HG02870 (cell line): ENCODE data around the gene PINK1.
"Not testable (repeated sequence)": the region's sequence is repeated elsewhere in the genome, so short reads cannot be mapped to it uniquely, and the experiment has no call there.

ENCODE experiments used
- ATAC-seq: cut with Tn5 transposase; IDR thresholded peaks from one replicate; pipeline ENCODE4 v1.9.1; 2021; ENCODE audit warnings: mild to moderate bottlenecking, moderate library complexity; ENCODE audit not compliant: unreplicated experiment

Gene PINK1

DNA sequence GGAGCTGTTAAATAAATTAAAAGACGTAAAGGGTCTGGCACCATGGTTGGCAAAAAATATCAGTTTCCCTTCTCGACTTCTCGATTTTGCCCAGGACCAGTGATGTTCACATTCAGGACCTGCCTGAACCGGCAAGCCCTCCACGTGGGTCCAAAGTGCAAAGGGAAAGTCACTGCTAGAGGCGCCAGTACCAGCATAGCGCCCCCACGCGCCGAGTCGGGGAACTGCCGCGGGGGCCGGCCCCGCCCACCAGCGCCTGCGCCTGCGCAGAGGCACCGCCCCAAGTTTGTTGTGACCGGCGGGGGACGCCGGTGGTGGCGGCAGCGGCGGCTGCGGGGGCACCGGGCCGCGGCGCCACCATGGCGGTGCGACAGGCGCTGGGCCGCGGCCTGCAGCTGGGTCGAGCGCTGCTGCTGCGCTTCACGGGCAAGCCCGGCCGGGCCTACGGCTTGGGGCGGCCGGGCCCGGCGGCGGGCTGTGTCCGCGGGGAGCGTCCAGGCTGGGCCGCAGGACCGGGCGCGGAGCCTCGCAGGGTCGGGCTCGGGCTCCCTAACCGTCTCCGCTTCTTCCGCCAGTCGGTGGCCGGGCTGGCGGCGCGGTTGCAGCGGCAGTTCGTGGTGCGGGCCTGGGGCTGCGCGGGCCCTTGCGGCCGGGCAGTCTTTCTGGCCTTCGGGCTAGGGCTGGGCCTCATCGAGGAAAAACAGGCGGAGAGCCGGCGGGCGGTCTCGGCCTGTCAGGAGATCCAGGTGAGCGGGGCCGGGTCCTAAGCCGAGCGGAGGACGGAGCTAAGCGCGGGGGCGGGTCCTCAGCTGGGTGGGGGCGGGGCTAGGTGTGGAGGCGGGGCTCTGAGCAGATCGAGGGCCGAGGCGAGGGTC is at the start of gene PINK1:
PINK1 (plus strand) TSS at position 269 of the 875 bp plus-strand sequence; CDS start at position 360, 91 bp downstream.
- ATAC-seq: no peak

DNA sequence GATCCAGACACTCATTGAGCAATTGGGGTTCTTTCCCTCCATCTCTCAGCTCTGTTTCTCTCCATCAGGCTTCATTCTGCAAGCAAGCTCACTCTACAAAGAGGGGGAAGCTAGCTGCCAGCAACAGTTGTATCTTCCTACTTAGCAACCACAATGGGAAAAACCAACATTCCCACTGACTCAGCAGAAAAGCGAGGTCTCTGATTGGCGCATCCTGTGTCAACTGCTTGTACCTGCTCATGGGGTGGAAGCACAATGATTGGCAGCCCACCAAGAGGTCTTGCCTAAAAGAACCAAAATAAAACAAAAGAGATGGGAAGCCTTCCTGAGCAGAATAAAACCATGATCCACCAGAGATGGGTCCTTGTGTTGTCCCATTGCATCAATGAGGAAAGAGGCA is 48.4 kb upstream of the PINK1 start:
- ATAC-seq: no peak

DNA sequence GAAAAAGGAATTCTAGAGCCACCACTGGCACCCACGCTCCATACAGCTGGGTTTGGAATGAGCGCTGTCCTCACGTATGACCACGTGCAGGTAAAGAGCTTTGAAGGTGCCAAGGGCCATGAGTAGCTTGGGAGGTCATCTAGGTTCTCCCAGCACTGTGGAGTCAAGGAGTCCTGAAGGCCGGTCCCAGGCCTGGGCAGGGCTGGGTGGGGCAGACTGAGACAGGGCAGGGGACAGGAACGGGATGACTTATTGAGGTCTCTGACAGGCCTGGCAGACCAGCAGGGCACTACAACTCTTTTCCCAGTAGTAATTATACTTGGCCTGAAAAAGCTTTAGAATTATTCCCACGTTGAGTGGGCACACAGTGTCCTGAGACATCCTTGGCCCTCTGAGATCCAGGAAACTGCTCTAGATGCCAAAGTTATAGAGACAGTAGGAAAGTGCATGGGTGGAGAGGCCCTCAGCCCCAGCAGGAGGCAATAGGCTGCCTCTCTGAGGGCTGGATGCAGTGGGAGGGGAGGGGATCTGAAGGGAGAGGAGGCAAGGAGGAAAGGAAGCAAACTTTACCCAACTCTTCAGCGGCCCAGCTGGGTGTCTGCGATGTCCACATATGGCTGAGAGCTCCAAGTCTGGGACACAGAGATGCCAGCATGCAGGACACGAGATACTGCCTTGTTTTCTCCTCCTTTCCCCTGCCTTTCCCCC is 46.2 kb upstream of the PINK1 start:
- no peak for ATAC-seq

DNA sequence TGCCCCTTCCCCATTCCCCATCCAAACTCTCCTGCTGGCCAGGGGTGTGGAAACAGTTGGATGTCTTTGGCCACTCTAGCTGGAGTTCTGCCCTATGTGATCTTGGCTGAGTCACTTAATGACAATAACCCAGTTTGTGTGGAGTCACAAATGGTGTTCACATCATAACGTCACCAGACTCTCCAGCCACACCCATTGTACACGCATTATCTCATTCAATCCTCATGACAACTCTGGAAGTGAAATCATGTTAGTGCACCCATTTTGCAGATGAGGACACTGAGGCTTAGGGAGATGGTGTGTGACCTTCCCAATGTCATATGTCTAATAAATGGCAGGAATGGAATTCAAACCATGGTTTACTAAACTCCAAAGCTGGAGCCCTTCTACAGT is 45.6 kb upstream of the PINK1 start:
- ATAC-seq: no peak

DNA sequence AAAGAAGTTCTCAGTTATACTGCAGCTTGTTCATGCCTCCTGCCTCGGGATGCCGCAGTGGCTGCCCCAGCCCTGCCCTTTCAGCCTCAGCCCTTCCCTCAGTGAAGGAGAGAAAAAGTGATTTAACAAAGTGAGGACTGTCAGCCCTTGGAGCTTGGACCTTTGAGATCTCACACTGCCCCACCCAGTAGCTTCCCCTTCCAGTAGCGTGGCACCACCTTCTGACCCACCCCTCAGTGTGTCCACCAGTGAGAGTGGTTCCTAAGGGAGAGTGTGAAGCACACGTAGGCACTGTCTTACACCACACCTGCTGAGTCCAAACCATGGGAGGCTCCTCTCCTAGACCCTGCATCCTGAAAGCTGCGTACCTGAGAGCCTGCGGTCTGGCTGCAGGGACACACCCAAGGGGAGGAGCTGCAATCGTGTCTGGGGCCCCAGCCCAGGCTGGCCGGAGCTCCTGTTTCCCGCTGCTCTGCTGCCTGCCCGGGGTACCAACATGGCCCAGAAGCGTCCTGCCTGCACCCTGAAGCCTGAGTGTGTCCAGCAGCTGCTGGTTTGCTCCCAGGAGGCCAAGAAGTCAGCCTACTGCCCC is 44.5 kb upstream of the PINK1 start, which contains the start of gene CDA:
CDA (plus strand) TSS at position 464 of the 592 bp plus-strand sequence; CDS start at position 497, 33 bp downstream.
- no peak for ATAC-seq

DNA sequence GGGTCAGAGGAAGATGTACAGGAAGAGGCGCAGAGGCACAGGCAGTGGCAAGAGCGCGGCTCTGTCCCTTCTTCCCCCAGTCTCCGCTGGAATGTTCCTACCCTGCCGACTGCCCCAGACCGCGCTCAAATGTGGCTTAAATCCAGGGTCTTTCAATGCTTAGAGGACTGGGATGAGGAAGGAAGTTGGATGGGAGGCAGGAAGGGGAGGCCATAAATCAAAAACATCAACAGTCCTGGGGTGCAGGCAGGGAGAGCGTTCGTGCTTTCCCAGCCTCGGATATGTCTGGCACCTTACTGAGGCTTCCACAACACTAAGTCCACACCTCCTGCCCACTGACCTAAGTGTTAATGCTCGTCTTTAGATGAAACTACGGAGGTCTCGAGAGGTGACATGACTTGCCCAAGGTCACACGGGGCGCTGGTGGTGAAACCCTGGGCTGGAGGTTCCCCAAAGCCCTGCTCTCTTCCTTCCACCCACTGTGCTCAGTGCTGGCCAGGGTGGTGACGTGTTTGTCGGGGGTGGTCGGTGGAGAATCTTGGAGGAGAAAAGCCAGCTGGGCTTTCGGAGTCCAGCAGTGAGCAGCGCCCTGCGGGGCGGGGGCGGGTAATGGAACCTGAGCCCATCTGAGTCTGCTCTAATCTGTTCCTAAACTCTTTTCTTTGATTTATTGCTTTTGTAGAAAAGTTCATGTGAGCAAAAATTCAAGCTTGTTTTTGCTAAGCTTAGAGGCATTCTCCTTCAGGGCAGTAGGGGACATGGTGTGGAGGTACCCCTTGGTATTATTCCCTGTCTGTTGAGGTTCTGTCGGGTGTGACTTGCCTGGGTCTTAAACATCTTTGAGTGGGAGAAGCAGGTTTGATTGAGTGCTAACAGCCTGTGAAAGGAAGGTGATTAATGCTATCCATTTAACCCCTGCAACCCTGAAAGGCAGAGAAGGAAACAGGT is 43.7 kb upstream of the PINK1 start:
- no peak for ATAC-seq

DNA sequence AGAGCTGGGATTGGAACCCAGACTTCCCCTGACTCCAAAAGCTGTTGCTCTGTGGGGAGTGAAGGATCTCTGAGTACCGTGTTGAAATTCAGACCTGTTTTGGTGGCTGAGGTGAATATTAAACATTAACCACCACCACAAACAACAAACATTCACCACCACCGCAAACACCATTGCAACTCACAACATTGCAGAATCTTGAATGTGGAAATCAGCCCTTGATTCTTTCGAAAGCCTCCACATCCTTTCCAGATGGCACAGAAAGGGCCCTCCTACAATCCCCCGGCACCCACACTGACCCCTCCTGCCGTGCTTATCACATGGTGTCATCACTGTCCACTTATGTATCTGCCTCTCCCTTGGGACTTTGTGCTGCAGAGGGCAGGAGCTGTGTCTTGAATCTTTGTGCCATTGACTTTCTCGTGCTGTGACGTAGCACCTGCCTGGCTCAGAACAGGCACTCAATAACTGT is 42.9 kb upstream of the PINK1 start:
- ATAC-seq: no peak

DNA sequence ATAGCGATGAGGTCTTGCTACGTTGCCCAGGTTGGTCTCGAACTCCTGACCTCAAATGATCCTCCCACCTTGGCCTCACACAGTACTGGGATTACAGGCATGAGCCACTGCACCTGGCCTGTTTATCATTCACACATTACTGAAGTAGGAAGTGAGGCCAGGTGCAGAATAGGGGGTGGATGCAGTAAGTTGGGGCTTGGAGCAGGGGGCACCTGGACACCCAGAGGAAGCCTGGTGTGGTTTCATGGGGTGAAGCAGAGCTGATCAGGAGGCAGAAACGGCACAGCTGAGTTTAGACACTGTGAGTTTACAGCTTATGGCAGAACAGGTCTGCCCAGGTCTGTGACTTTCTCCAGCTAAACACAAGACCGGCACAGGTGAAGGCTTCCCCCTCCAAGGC is 39.5 kb upstream of the PINK1 start:
- no peak for ATAC-seq

DNA sequence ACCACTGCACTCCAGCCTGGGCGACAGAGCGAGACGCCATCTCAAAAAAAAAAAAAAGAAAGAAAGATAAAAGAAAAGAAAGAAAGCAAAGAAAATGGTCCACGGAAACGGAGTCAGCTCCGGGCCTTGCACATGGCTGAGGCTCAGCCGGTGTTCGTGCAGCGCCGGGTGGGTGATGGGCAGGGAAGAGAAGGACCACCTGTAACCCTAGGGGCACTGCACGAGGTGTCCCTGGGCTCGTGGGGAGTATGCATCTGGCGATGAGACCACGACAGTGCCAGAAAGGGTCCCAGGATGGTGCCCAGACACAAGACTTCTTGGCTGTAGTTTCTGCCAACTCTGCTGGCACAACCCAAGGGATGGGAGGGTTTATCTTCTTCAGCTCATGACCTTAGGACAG is 38.5 kb upstream of the PINK1 start:
- no peak for ATAC-seq

DNA sequence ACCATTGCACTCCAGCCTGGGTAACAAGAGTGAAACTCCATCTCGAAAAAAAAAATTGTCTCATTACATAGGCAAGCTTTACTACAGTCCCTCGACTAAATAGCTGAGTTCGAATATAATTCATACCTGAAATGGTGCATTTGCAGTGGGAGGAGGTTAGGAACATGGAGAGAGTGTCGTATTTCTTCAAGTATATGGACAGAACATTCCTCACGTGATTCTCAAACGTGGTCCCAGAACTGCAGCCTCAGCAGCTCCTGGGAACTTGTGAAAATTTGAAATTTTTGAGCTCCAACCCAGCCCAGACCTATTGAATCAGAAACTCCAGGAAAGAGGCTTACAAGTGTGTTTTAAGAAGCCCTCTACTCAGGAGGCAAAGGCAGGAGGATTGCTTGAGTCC is 37.2 kb upstream of the PINK1 start:
- ATAC-seq: no peak

DNA sequence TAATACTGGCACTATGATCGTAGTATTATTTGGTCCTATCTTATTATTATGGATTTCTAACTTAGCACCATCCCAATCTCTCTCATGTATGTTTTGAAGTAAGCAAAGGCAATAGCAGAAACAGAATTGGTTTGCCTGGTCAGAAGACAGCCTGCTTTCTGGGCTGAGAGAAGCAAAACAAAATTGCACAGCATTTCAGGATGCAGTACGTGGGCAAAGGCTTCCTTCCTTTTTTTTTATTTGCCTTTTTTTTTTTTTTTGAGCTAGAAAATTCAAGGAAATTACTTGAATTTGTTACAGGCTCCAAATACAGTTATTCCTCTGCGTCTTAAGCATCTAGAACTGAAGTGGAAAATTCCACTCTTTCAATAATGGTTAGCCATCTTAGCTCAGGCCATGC is 35.6 kb upstream of the PINK1 start:
- no peak for ATAC-seq

DNA sequence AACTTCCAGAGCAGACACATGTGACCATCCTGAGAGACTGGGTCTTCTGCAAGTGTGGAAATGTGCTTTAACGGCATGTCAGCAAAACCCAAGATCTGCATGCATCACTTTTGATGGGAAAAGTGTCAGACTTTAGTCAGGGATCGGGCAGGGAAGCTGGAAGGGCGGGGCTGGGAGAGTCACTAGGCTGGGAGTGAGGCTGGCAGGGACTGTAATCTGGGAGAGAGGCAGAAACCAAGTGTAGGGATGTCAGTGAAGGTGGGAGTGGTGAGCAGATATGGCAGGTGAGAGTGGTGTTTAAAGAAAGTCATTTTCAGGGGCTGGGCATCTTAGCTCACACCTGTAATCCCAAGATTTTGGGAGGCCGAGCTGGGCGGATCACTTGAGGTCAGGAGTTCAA is 33.1 kb upstream of the PINK1 start:
- ATAC-seq: no peak

DNA sequence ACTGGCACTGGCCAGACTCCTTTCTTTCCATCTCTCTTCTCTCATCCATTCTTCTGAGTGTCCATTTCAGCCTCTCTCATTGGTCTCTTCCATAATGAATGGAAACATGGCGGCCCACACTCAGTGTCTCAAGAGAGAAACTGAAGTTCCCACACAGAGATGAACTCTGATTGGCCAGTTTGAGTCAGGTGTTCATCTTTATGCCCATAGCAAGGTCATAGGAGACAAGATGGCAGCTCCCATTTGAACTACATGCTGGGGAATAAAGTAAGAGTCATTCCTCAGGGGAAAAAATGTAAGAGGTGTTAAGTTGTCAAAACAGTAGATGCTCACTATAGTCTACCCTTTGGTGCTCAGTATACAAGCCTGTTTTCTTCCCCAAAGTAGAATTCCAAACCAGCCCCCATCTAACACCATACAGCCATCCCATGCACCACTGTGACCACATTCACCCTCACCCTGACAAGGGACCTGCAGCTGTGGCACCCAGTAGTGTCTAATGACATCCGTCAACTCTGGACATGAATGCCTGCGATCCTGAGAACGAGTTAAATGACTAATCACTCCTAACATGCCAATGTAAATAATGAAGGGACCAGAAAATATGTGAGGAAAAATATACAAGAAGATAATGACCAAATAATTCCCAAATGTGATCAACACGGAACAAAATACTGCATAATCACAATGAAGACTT is 32.0 kb upstream of the PINK1 start:
- ATAC-seq: no peak

DNA sequence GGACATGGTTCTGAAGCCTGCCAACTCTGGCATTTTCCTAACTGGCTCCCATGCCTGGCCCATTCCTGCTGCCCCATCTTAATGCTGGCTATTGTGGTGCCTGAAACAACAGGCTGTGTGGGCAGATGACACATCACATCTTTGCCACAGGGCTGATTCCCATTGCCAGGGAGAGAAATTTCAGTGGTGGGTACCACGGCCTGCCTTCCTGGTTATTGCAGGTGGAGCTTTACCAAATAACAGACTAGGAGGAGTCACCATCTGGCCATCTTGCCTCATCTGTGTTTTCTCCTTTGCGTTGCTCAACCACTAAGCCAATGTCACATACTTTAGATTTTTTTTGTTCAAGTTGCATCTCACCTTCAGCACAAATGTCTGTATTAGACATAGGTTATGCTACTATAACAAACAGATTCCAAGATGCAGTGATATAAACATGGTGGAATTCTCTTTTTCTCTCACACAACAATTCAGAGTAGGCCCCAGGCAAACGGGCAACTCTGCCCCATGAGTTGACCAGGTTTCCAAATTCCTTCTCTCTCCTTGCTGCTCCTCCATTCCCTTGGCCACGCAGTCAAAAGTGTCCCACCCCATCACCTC is 30.3 kb upstream of the PINK1 start:
- no peak for ATAC-seq

DNA sequence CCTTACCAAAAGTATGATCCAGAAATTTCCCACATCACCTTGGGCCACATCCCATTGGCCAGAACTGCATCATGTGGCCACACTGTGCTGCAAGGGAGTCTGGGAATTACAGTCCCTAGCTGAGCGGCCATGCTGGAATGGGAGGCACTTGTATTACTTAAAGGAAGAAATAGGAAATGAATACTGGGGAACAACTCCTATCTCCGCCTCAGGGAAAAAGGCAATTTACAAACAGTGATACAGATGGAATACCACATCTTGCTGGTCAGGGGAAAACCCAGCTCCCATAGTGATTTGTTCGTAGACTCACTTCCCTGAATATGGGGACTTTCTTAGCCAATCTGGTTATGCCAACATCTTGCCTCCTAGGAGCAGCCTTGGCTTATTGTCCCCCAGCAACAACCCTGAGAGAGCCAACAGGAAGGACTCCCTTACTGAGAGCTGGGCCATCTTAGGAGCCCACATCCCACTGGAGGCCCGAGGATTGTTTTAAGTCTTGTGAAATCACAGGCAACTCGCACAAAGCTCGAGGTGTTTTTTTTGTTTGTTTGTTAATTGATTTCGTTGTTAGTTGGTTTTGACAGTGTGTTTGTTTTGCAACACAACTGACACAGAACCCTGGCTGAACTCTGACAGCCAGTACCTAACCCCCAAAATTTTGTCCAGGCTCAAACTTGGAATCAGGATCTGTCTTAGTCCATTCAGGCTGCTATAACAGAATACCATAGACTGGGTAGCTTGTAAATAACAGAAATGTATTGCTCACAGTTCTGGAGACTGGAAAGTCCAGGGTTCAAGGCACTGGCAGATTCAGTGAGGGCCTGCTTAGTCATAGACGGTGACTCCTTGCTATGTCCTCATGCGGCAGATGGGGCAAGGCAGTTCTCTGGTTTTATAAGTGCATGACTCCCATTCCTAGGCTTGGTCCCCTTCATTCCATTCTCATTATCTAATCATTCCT is 29.5 kb upstream of the PINK1 start:
- ATAC-seq: no peak

DNA sequence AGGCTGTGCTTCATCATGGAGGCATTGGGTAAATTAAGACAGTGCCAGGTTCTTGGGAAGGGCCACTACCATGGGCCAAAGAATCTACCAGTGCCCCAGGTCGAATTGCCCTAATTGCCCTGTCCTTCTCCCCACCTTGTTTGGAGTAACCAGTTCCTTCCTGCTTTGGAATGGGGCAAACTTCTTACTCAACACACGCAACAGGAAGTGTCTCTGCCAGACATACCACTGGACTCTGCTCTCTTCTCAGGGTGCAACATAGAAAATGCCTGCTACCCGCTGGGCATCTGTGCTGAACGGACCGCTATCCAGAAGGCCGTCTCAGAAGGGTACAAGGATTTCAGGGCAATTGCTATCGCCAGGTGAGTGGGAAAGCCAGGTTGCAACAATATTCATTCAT is 28.6 kb upstream of the PINK1 start:
- ATAC-seq: no peak

DNA sequence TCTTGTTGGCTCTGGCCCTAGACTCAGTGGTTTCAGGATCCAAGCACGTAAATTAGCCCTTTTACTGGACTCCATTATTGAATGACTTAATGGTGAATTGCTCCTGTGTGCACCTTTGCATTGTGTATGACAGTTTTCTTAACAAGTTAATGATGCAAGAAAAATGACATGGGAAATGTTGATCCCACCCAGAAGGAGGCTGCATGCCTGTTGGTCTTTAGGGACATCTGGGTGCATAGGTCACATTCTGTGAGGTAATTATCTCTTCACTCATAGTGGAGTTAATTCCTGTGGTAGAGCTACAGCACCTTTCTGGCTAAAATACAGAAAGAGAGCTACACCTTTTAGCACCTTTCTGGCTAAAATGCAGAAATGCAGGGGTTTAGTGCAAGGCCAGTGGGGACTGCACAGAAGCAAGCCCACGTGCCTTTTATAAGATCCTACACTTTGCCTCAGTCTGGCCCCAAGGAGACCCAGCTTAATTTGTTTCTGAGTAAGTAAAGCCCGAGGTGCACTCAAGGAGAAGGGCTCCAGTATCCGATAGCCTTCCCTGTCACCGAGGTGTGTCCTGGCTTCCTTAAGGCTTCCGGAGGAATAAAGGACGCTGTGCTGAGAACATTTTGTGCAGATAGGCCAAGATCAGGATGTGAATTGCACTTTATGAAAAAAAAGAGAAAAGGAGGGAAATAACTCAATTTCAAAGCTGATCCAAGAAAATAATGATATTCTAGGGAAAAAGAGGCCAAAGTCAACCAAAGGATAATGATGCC is 26.3 kb upstream of the PINK1 start:
- ATAC-seq: not testable (repeated sequence)

DNA sequence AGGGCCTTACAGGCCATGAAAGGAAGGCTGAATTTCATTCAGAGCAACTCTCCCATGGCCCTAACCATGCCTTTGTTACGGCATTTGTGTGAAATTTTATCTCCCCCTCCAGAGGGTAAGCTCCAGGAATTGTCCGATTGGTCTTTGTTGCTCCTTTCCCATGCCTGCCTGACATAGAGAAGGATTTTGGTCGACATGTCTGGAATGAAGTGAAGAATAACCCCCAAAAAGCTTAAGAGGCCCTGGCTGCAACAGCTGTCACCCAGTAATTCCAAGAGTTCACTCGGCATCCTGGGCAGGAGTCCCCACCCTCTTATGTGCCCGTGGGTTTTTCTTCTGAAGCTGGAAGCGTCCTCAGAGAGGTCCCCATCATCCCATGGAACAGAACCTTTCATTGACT is 23.7 kb upstream of the PINK1 start:
- no peak for ATAC-seq
